ENCODE data around the gene ZNF416. TPM values are rescaled to one million over a fixed set of nuclear protein-coding genes. Genes with fewer than 3 reads are reported as not detected.

ZNF416 gene
- total RNA-seq, 4 donors from 2014 or later: 6.7 to 10.2 (median 8.4) TPM

DNA sequence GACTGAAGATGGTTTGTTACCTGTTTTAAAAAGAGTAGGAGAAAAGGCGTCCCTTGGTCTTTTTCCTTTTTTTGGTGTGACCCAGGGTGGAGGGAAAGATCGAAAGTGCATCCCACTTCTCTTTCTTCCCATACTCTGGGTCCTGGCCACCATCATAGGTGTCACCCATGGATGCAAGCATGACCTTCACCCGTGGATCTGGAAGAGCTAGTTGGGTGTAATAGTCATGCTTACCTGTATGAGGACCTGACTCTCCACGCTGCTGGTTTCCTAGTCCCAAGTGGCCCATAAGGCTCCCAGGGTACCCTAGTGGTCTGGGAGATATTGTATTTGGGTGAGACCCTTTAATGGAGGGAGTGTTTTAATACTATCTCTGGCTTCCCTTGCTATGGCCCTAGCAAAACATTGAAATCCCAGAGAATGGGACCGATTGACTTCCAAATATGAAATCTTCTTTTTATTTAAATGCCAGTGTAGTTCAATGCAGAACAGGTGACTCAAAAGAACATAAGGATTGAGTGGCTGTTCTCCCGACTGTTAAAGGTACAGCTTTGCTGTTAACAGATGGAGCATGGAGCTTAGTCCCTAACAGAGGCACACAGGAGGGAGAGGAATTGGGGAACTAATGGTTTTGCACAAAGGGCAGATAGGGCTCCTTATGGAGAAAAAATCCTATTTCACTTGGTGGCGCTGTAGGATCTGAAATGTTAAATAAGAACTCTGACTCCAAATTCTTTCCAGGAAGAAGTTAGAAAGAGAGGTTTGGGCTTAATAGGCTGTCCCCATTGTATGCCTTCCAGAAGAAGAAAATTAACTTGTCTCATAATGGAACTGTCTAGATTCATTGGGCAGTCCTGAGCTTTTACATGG, 12.1 kb downstream of the ZNF416 start:
- WGBS, 2 donors: 62 to 63% methylated on average over 7 of the region's 7 CpGs
- no peak overlapping the region for H3K4me3 ChIP-seq (ENCODE audit: low read depth, poor library complexity, severe bottlenecking)
- no peak for DNase-seq (ENCODE audit: low spot score in 2 of 2)
- TF ChIP-seq, protein P1, sequence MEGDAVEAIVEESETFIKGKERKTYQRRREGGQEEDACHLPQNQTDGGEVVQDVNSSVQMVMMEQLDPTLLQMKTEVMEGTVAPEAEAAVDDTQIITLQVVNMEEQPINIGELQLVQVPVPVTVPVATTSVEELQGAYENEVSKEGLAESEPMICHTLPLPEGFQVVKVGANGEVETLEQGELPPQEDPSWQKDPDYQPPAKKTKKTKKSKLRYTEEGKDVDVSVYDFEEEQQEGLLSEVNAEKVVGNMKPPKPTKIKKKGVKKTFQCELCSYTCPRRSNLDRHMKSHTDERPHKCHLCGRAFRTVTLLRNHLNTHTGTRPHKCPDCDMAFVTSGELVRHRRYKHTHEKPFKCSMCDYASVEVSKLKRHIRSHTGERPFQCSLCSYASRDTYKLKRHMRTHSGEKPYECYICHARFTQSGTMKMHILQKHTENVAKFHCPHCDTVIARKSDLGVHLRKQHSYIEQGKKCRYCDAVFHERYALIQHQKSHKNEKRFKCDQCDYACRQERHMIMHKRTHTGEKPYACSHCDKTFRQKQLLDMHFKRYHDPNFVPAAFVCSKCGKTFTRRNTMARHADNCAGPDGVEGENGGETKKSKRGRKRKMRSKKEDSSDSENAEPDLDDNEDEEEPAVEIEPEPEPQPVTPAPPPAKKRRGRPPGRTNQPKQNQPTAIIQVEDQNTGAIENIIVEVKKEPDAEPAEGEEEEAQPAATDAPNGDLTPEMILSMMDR (IDR thresholded peaks at IDR 0.05): no peak
- TF ChIP-seq POLR2A (IDR thresholded peaks at IDR 0.05): no peak
- intact Hi-C loops (cut with DNase I; ENCODE audit: low total_unique reads): no loop called here

DNA sequence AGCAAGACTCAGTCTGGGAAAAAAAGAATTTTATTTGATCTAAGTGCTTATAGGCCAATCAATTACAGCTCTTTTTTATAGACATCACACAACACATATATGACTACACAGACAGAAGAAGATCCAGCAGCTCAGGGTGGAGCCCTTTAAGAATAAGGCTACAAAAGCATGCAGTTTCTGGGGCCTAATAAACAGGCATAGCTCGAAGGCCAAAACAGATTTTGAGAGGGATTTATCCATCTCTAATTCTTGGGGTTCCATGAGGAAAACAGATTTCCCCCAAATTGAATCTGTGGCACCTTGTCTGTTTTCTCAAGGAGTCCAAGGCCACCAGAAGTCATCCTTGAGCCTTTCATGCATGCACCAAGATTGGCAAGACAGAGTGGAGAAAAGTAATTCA, 15.2 kb downstream of the ZNF416 start:
- intact Hi-C loops (cut with DNase I; ENCODE audit: low total_unique reads): no loop called here
- no peak overlapping the region for H3K4me3 ChIP-seq (ENCODE audit: low read depth, poor library complexity, severe bottlenecking)
- TF ChIP-seq POLR2A (IDR thresholded peaks at IDR 0.05): no peak
- TF ChIP-seq, protein P1 (IDR thresholded peaks at IDR 0.05): no peak
- no peak for DNase-seq (ENCODE audit: low spot score in 2 of 2)
- 70% methylated on average over 1 of the region's 1 CpG for WGBS, 2 donors

DNA sequence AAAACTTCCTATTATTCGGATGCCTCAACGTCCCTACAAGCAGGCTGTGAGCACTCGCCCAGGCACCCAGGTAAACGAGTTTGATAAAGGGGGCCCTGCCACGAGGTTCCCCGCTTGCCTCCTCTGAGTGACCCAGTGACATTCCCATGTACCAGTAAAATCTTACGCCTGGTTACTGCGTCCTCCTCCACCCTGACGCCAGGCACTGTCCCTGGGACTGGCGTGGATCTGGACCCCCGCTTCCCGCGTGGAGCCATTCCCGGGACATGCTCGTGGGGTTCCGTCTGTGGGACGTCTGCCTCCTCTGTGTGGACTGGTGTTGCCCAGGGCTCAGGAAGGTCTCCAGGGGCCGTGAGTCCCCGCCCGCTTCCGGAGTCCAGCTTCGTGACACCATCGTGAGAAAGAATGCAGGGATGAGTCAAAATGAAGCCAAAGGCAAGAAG, 18.6 kb downstream of the ZNF416 start:
- no peak for TF ChIP-seq POLR2A (IDR thresholded peaks at IDR 0.05)
- TF ChIP-seq, protein P1 (IDR thresholded peaks at IDR 0.05): no peak
- no peak for DNase-seq (ENCODE audit: low spot score in 2 of 2)
- 29 to 33% methylated on average over 23 of the region's 23 CpGs for WGBS, 2 donors
- H3K4me3 ChIP-seq (ENCODE audit: low read depth, poor library complexity, severe bottlenecking): peak overlapping the region; percentile 69
- intact Hi-C loops (cut with DNase I; ENCODE audit: low total_unique reads): no loop called here

DNA sequence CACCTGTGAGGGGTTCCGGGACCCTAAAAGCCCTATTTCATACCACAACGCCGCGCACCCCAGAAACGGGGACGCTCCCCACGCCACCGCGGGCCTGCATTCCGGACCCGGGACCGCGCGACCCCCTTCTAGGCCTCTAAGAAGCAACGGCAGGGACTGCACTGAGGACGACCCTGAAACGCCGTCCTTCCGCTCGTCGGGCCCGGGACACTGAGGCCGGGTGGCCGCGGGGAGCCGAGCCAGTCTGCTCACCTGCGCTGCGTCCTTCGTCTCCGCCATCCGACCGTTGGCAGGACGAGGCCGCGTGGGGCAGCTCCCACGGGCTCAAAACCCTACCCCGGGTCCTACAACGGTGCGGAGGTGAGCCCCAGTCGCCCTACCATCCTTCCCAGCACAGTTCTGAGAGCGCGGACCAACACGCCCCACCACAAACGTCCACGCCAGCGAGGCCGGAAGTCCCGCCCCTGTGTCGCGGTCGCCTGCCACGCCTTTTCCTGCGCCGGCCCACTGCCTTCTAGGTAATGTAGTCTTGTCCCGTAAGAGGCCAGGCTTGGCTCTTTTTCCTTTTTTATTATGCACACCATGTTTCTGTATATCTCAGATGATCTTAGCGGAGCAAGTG, 19.2 kb downstream of the ZNF416 start, which contains the start of gene ZNF550:
TSS of gene ZNF550 (minus strand) at position 460 of the 622 bp plus-strand sequence. CDS start at position 279, 181 bp downstream.
- DNase-seq (ENCODE audit: low spot score in 2 of 2): peak; percentile 90 to 97
- TF ChIP-seq, protein P1 (IDR thresholded peaks at IDR 0.05): no peak
- TF ChIP-seq POLR2A (IDR thresholded peaks at IDR 0.05): no peak
- intact Hi-C loops (cut with DNase I; ENCODE audit: low total_unique reads): no loop called here
- 1 to 2% methylated on average over 25 to 43 of the region's 56 CpGs for WGBS, 2 donors
- H3K4me3 ChIP-seq (ENCODE audit: low read depth, poor library complexity, severe bottlenecking): peak within 1 kb of the TSS; percentile 69

DNA sequence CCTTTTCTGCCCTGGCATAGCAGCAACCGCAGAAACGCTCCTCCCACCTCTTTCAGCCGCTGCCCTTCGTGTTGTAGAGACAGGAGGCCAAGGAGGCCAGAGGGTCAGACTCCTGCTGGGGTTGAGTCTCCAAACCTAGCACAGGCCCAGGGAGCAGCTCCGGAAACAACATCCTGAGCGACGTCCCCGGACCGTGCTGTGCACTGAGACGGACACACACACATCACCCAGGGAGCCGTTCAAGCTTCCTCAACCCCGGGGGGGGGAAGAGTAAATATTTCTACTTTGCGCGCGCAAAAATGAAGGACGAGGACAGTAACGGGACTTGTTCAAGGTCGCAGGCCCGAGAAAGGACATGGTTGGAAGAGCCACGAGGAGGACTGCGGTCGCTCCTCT, 19.7 kb downstream of the ZNF416 start:
- no peak for TF ChIP-seq POLR2A (IDR thresholded peaks at IDR 0.05)
- TF ChIP-seq, protein P1 (IDR thresholded peaks at IDR 0.05): no peak
- intact Hi-C loops (cut with DNase I; ENCODE audit: low total_unique reads): no loop called here
- DNase-seq (ENCODE audit: low spot score in 2 of 2): no peak

More for the DNA sequence above, 19.7 kb downstream of the ZNF416 start:
- H3K4me3 ChIP-seq (ENCODE audit: low read depth, poor library complexity, severe bottlenecking): peak overlapping the region; percentile 69
- 0 to 1% methylated on average over 22 of the region's 22 CpGs for WGBS, 2 donors

Data from lower leg skin (tissue), 4 donors.